WI38 (cell line): ENCODE measurements around the gene SLX9.

ENCODE experiments used
- H3K4me3 ChIP-seq: 2 replicates; pipeline ENCODE4 v1.5.1; 2011; ENCODE audit warnings: low read depth, mild to moderate bottlenecking, control low read depth, low read length
- CTCF ChIP-seq: IDR thresholded peaks from 2 replicates; pipeline ENCODE4 v1.5.1; 2012; ENCODE audit warnings: low read depth, mild to moderate bottlenecking, control low read depth, low read length

Gene SLX9

GRCh38 chr21:44939532-44940115, at the start of gene SLX9:
SLX9 (plus strand) TSS chr21:44940029; CDS start chr21:44940058, 29 bp downstream.
- peak within 1 kb of the TSS; percentile 96 for H3K4me3 ChIP-seq
- TF ChIP-seq CTCF = no peak

- H3K4me3 ChIP-seq = no peak overlapping the region
- TF ChIP-seq CTCF = no peak
Measured at GRCh38 chr21:44890338-44890931, 49.4 kb upstream of the SLX9 start.

GRCh38 chr21:44890961-44891541, 48.8 kb upstream of the SLX9 start:
- no peak for TF ChIP-seq CTCF
- H3K4me3 ChIP-seq = no peak overlapping the region

- TF ChIP-seq CTCF = no peak
- H3K4me3 ChIP-seq = no peak overlapping the region
Measured at GRCh38 chr21:44891631-44892031, 48.2 kb upstream of the SLX9 start.

GRCh38 chr21:44892095-44892494, 47.7 kb upstream of the SLX9 start:
- no peak overlapping the region for H3K4me3 ChIP-seq
- TF ChIP-seq CTCF = no peak

- peak; percentile 97 for TF ChIP-seq CTCF
- H3K4me3 ChIP-seq = no peak overlapping the region
Measured at GRCh38 chr21:44892536-44893277, 47.1 kb upstream of the SLX9 start.

GRCh38 chr21:44893278-44893556, 46.6 kb upstream of the SLX9 start:
- no peak overlapping the region for H3K4me3 ChIP-seq
- TF ChIP-seq CTCF = no peak
